ENCODE data around the gene HDAC4.

DNA sequence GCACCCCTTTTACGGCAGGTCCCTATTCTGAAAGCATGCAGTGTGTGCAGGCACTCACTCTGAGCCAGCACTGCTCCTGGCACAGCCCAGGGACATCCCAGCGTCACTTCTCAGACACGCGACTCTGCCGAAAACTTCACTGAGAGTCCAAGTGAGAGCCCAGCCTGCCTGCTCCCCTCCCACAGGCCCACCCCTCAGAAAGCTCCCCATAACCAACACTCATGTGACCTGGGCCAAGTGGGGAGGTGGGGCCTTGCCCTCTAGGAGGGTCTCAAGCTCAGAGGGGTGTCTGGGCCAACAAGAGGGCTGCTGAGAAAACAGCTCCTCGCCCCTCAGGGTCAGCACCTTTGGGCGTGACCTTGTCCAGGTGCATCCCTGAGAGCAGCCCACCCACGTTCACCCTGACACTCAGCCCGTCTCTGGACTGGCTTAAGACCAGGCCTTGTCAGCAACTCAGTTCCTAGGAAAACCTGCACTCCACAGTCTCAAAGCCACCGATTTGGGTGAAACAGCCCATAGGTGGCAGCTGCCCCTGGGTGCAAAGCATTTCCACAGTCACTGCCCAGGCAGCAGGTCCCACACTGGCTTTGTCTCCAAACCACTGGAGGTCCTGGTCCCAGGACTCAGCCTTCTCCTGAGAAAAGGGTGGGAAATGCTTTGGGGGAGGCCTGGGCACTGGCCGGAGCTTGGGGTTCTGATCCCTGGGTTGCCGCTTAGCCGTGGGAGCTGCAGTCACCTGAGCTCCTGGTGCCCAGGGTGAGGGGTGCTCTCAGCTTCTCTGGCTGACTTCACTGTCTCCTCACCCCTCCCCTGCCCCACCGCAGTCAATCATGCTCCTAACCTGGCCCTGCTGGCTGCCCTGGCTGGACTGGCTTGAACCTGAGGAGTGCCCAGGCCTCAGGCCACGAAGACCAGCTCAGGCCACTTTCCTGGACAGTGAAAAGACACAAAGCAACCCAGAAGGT, 209.6 kb downstream of the HDAC4 start:
- TF ChIP-seq, protein P1, sequence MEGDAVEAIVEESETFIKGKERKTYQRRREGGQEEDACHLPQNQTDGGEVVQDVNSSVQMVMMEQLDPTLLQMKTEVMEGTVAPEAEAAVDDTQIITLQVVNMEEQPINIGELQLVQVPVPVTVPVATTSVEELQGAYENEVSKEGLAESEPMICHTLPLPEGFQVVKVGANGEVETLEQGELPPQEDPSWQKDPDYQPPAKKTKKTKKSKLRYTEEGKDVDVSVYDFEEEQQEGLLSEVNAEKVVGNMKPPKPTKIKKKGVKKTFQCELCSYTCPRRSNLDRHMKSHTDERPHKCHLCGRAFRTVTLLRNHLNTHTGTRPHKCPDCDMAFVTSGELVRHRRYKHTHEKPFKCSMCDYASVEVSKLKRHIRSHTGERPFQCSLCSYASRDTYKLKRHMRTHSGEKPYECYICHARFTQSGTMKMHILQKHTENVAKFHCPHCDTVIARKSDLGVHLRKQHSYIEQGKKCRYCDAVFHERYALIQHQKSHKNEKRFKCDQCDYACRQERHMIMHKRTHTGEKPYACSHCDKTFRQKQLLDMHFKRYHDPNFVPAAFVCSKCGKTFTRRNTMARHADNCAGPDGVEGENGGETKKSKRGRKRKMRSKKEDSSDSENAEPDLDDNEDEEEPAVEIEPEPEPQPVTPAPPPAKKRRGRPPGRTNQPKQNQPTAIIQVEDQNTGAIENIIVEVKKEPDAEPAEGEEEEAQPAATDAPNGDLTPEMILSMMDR (conservative IDR thresholded peaks at IDR 0.05) = no peak
- TF ChIP-seq EZH2 (IDR thresholded peaks at IDR 0.05; ENCODE audit: low read depth) = no peak
